IPS-NIHi7 (cell line): ENCODE data around the gene SMG6.
A peak's percentile ranks its signal among the peaks of the same experiment; 100 is the strongest.

ENCODE experiments used
- DNase-seq: peaks from one replicate; pipeline ENCODE4 v3.0.0; 2012; ENCODE audit warnings: mixed read lengths; ENCODE audit errors: extremely low spot score

Gene SMG6

DNA sequence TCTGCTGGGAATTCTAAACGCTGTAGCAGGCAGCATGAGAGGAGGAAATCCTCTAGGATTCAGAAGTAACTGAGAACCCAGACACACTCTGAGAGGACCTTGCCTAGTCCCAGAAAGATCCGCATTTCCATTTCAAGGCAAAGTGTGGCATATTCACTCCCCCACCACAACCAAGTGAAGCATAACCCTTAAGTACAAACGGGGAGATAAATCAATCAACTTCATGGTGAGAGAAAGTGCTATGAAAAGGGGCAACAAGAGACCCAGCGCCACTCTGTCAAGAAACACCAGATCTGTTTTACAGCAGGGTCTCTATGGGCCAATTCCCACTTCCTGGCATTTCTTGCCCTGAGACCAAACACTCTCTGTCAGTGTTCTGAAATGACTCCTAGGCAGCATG lies 68.3 kb downstream of the SMG6 start:
- DNase-seq, result no peak

DNA sequence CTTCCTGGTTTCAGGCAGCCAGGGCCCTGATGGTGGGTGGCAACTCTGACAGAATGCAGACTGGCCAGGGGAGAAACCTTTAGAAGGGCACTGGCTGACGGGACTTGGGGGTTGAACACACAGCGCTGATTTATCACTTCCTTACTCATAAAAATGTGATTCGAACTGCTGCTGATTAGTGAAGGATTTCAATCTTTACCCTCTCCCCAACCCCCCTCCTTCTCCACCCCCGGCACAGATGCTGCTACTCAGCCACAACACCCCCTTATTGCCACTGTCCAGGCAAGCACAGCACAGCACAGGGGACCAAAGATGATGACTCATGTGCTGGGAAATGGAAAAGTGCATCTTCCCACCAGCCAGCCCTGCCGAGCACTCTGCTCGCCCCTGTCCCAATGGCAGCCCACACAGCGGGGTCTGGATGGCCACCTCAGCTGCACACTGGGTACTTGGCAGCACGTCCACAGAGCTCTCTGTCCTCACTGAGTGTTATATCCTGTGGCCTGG lies 70.1 kb downstream of the SMG6 start:
- DNase-seq, result no peak

DNA sequence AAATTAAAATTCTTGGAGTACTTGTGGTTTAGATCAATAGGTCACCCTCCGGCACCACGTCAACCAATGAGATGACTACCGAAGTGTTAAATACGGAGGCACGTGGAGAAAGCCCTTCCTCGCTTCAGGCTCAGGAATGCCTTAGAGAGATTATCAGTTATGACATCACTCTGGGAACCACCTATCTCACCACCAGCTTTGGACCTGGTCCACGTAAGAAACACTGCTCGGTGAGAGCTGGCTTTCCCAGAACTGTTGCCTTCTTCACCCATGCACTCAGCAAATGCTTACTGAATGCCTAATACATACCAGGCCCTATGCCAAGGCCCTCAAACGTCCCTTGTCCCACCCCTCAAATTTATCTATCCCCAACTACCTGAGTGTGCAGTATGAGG lies 71.3 kb downstream of the SMG6 start:
- no peak for DNase-seq

DNA sequence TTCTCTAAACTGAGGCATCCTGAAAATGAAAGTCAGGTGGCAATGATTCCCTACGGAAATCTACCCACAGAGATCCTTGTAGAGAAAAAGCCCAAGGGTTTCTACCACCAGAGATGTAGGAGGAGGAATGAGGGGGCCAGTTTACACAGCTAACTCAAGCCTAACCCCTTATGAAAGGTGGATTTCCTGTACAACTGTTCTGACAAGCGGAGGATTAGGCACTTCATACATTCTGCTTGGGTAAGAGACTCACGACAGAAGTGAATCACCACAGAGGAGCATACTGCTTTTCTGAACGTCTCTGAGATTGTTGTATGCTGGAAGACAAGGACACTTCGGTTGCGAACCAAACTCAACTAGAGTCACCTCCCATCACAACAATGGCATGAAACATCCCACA lies 72.7 kb downstream of the SMG6 start:
- no peak for DNase-seq

DNA sequence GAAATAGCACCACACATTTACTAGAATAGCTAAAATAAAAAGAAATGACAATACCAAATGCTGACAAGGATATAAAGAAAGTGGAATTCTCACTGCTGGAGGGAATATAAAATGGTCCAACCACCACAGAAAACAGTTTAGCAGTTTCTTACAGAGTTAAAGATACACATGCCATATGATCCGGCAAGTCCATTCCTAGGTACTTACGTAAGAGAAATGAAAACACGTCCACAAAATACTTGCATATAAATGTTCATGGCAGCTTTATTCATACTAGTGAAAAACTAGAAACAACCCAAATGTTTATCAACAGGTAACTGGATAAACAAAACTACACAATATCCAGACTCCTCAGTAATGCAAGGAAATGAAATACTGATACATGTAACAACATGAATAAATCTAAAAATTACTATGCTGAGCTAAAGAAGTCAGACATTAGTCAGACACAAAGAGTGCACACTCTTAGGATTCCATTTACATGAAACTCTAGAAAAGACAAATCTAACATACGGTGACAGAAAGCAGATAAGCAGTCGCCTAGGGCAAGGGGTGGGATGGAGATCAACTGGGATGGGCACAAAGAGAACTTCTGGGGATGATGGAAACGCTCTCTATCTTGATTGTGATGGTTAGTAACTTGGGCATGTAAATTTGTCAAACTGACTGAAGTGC lies 76.4 kb downstream of the SMG6 start:
- DNase-seq, result no peak

DNA sequence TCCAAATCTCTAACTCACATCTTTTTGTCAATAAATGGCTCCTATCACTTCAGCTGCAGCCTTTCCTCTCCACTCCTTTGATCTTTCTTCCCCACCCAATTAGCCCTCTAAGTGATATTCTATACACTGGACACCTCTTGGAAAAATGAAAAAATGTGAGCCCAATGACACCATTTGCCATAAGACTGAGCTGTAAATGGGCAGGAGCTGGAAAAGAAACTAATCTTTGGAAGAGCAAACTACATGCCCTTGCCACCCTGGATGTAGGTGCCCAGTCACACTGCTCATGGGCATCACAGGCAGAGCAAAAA lies 80.0 kb downstream of the SMG6 start:
- no peak for DNase-seq

DNA sequence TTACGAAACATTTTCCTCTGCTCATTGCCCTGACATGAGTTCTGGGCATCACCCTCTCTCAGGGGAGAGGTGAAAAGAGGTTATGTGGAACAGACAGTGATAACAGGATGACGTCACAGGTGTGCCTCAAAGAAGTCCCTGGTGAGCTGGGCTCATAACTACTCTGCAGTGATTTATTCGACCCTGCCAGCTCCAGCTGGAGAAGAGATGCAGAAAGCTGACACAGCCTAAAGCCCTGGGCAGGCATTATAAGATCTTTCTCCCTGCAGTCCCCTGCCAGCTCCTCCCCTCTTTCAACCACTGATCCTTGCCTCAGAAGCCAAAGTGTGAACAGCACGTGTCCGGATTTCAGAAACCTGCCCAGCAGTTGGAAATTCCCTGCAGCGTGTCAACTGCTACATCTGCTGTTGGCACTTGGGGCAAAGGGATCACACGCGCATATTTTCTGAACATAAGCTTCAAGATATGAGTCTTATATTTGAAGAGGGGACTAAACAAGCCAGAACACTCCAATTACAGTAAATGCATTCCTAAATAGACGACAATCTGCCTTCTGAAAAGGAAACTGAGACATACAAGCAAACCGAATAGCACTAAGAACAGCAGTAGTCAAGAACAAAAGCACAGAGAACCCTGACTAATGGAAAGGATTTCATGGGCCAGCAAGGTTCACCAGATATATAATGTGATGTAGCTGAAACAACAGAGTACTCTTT lies 80.5 kb downstream of the SMG6 start:
- no peak for DNase-seq

DNA sequence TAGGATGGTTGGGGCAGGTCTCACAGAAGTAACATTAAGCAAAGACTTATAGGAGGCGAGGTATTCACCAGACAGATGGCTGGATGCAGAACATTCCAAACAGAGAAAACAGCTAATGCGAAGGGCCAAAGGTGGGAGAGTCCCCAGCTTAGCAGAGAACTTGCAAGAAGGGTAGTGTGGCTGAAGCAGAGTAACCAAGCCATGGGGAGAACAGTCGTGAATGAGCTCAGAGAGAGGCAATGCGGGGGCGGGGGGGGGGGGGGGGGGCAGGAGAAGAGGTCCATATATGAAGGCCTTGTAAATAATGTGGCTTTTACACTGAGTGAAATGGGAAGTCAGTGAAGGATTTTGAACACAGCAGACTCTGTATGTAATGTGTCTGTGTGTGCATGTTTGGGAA lies 81.3 kb downstream of the SMG6 start:
- no peak for DNase-seq

DNA sequence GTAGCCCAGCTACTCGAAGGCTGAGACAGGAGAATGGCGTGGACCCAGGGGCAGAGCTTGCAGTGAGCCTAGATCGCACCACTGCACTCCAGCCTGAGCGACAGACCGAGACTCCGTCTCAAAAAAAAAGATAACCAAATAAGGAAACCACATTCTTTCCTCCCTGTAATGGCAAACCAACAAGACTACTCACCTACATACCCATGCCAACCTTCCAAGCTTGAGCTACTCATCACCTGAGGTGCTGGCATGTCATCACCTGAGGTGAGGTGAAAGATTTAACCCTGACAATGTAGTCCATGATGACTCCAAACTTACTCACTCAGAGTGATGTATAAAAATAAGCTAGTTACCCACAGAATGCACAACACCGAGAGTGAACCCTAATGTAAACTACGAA lies 85.2 kb downstream of the SMG6 start:
- no peak for DNase-seq

DNA sequence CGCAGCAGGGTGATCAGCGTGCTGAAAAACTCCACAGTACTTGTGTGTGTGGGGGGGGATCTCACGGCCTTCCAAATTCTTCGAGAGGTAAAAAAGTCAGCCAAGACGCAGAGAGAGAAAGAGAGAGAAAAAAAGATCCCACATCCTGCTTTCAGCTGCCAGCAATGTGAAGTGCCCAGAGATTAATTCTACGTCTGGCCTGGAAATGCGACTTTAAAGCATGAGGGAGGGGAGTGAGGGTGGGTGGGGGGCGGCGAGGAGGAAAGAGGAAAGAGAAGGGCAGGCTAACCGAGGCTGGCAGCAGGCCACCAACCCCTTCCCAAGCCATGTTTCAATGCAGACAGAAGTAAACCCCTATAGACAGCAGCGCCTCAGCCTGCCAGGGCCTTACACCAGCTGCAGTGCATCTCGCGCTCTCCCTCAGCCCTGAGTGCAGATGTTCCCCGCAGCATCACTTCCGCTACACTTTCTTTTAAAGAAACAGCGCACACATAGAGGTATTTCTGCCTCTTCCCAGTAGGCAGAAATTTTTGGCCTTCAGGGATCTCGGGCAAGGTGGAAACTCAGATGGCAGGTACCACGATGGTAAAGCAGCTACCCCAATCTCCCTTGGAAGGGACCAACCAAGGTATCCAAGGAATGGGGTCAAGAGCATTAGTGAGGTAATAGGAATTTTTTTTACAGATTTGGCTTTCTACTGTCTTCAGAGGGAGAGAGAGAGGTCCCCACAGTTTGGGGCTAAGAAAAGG lies 87.8 kb downstream of the SMG6 start:
- peak; percentile 58 for DNase-seq

DNA sequence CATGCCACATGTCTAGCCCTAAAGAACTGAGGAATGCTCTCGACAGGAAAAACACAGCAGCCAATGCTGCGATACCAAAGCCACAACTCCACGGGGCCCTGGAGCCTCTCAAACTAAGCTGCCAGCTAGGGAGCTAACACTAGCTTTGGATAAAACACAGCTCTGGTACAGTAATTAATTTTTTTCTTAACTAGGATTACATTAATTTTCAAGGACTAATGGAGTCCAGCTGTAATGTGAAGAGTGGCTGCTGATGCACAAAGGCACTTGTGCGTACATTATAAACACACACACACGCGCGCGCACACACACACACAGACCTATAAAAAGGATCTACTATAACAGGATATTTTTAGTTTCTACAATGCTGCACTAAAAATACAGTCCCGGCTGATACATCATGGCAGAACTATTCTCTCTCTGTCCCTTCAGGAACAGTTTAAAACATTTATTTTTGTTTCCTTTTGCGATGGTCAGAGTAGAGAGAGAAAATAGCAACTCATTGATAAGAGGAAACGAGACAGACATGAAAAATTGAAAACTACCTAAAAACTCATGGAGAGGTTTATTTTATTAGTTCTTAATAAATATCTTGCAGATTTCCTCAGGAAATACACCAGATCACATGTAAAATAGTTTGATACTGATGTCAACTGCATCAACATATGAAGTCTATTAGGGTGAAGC lies 88.5 kb downstream of the SMG6 start:
- no peak for DNase-seq

DNA sequence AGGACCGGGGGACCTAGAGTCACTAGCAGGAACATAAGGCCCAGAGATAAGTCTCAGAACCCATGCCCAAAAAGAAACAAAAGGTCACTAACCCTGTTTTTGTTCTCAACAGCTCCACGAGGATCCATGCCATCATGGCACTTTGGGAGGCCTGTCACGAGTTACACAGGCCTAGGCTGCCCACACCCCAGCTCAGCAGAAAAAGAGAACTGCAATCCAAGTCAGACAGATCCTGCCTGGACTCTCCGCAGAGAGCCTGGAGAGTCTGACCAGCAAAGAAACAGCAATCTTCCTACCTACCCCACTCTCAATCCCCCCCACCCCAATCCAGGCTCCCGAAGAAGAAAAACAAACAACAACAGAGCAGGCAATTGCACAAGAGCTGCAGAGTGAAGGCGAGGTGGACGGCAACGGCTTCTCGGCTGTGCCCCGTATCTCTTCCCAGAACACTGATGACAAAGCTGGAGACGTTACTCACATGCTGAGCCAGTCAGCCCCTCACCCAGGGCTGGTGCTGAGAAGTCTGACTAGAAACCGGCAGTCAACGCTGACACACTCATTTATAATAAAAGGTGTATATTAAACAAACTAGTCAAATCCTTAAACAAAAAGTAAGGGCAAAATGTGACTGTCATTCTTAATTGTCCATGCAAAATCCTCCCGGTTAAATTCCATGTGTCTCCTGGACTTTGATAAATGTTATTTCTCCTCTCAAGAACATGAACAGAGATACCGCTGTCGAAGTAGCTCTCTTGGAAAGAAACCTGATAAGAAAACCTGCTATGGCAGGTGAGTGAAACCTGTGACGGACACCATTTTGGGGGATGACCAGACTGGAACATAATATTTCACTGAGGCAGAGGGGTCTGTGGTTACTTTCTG lies 89.3 kb downstream of the SMG6 start:
- peak; percentile 46 for DNase-seq

DNA sequence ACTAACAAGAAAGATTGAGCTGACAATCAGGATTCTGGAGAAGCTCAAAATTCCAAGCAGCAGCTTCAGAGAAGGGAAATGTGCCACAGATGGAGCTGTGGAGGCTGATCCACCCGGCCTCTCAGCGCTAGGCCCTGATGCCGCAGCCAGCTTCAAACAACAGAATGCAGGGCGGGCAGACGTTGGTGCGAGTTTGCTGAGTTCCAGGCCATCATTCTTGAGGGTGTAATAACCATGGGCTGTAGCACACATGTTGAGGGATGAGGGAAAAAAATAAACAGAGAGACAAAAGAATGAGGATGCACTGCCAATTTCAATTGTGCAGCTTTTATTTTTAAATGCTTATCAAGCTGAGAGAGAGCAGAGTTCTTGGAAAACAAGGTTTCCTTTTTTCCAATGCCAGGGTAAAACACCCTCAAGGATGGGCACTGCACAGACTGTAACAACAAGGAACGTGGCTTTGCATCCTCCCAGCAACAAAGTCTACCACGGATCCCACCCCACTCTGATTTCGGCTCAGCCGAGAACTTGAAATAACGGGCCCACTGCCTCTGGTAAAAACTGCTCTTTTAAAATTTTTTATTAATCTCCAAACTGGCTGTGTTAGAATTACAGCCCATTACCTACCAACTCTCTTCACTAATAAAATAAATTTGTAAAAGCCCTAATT lies 90.2 kb downstream of the SMG6 start:
- no peak for DNase-seq

DNA sequence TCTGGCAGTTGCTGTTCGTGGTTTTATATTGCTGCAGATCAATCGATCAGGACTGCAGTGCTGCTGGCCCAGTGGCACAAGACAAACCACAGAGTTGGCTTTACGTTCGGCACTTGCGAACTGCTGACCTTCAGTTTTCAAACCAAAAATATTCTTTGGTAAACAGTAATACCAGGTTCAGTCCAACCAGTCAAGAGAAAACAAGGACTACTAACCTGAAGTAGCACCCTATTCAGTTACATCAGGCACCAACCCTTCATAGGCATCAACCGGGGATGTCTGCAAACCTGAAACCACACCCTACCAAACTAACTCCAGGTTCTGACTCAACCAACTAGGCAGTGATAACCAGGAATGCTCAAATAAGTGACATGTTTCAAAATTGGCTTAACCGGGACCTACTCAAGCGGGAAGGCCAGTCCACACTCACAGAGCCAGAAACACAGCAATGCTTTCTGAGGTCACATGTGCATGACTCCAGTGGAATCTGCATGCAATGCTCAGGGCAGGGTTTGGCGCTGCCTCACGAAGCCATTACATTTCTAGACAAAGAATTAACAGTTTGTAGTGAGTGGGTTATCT lies 91.1 kb downstream of the SMG6 start:
- no peak for DNase-seq

DNA sequence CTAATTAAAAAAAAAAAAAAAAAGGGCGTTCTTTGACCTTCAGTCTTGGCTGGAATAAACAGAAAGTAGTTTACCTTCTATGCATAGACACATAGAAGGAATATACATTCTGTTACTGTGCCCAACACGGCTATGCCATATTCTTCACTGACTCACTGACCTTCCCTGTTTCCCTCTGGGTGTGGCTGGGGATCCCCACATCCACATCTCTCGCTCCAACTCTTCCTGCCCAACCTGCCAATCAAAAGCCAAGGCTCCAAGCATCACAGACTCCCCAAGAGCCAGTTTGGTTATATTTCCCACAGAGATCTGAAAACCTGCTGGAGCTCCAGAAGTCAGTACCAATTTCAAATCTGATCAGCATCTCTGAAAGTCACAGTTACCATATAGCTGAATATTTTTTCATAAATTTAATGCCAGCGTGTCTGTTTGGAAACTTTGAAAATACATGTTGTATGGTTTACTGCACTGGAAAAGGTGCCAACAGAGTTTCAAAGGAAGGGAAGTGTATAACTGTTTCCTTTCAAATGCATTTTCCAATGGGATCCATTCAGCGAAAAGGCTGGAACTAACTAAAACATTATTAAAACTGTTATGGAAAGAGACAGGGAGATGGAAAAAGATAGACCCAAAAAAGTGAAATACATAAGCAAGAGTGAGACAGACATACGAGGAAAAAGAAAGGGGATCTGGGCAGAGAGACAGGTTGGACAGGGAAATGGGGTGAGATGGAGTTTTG lies 91.8 kb downstream of the SMG6 start:
- DNase-seq, result no peak

DNA sequence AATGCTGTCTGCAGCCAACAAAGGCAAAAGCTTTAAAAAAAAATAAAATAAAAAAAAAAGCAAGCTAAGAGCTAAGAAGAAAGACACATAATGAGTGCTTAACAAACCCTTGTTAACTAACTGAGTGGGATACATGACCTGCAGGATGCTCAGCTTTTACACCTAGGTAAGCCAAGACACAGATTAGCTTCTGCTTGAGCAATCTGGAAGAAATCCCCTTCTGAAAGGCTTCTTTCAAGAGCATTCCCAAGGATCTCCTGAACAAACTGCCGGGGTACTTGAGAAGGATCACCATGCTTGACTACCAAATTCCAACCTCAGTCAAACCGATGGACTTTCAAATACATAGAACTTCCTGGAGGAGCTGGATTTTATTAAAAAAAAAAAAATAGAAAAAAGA lies 92.9 kb downstream of the SMG6 start:
- no peak for DNase-seq

DNA sequence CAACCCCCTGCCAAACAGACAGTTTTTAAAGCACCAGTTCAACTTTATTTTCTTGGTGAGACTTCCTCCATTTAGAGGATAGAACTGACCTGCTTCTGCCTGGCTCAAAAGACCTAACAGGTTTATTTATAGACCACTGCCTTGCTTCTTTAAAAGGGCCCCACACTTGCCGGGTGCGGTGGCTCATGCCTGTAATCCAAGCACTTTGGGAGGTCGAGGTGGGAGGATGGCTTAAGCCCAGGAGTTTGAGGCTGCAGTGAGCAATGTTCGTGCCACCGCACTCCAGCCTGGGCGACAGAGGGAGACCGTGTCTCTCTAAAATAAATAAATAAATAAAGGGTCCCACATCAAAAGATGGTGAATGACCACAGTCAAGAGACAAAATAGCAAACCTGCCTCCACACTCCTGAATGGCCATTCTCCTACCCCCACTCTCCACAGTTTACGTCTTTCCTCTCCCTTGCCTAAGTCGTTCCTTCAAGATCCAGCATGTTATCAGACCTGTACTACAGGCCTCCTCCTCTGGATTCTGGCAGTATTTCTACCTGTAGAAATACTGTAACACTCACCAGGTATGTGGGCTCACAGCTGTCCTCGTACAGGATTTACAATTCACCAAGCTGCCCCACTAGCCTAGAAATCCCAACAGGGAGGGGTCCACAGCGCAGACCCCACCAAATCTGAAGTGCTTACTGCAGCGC lies 95.6 kb downstream of the SMG6 start:
- no peak for DNase-seq

DNA sequence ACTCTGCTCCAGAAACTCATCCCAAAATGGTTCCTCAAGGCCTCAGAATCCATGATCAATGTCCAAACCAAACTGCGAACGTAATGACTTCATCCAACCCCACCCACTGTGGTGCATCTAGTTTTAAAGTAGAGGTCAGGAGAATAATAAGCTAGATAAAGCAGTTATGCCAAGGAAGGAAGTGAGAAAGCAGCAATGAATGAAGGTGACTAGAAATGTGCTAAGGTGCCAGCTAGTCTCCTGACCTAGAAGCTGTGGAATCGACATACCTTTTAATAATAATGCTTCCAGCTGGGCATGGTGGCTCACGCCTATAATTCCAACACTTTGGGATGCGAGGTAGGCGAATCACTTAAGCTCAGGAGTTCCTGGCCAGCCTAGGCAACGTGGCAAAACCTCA lies 99.2 kb downstream of the SMG6 start:
- no peak for DNase-seq

DNA sequence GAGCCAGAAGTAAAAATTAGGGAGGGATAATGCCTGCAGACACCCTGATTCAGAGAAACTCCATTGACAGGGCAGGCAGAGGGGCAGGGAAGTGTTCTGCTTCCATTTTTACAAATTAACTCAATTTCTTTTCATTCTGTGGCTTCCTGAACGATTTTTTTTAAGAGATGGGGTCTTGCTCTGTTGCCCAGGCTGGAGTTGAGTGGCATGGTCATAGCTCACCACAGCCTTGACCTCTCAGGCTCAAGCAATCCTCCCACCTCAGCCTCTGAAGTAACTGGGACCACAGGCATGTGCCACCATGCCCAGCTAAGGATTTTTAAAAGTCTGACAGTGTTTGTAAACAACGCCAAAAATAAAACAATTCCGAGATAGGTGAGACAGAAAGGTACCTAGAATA lies 99.8 kb downstream of the SMG6 start:
- no peak for DNase-seq
